Cardiac septum (tissue), 1 donor: ENCODE measurements around the gene CDRT15. TPM values are rescaled to one million over a fixed set of nuclear protein-coding genes. Genes with fewer than 3 reads are reported as not detected.
"Not testable (repeated sequence)": the region's sequence is repeated elsewhere in the genome, so short reads cannot be mapped to it uniquely, and the experiment has no call there.

ENCODE experiments used
- DNase-seq: peaks from one replicate; pipeline ENCODE4 v3.0.0-alpha.2; 2020; ENCODE audit warnings: low spot score
- intact Hi-C: fragments of 100-400 bp; cut with DNase I; formaldehyde crosslinking; loops from one replicate; pipeline ENCODE4 v1.14.0; 2022
- long read RNA-seq: library from polyadenylated mRNA; unstranded; transcript quantifications from one replicate; pipeline ENCODE4 v2.0.0, GENCODE V29; 2021
- total RNA-seq: library from RNA; stranded (reverse); fragmentation: NEBNext Ultra II Directional; extraction: Animal tissue kit (Norgen Biotek cat#: 25700); gene quantifications from one replicate; pipeline ENCODE4 v1.2.1, GENCODE V29; 2021
- donor health status: DM: no; HTN: no; CAD: no.

The CDRT15 gene
- not detected for total RNA-seq
- long read RNA-seq = 0 reads

- DNase-seq, intact Hi-C loops: not testable (repeated sequence)
These were observed at the start of gene CDRT15 for GRCh38 chr17:14236762-14237161. CDRT15 (minus strand) TSS chr17:14236862; CDS start chr17:14236833, 29 bp downstream.

- intact Hi-C loops = no loop called here
- DNase-seq = no peak
These were observed 46.1 kb upstream of the CDRT15 start for GRCh38 chr17:14282726-14283125.

DNA sequence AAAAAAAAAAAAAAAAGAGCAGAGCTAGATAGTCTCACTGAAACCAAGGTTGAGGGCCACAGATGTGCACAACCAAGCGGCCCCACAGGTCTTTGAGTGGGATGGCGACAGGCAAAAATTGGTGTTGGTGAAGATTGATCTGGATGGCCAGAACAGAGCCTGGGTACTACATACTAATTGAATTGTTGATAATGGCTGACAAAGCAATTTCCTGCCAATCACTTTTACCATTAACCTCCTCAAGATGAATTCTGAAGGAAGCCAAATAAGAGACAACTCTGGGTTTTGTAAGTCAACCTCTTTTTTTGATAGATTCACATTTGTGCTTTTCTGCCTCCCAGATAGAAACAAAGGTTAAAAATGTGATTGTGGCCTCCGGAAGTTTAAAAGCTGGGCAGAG, 44.9 kb upstream of the CDRT15 start:
- intact Hi-C loops = no loop called here
- DNase-seq = no peak

DNA sequence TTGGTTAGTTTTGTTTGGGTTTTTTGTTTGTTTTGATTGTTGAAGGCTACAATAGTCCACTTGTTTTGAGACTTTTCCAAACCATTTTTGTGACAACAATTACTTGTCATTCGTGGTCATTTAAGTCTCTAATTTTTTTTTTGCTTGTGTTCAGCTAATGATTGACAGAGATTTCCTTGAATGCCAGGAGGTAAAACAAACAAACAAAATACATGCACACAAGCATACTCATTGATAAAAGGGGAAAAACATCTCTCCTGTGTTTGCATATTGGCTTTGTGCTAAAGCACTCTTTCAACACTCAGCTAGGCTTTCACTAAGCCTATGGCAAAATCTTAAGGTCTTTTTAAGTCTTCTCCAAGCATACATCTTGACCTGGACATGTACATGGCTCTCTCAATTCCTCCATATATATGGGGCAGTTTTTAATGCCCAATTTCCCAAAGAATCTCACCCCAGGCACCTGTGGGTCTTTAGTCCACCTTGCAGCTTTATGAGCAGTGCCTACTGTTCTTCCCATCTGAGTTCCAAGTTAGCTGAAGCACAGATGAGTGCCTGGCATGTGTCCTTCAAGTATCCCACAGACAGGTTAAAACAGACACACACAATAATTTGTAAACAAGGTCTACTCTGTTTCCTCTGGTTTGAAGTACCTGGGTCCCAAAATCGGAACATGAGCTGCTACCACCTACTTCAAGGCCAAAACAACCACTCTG, 40.0 kb upstream of the CDRT15 start:
- DNase-seq = no peak
- intact Hi-C loops = no loop called here

- intact Hi-C loops = no loop called here
These were observed 33.8 kb upstream of the CDRT15 start for GRCh38 chr17:14270508-14270907.

GRCh38 chr17:14269473-14269872, 32.8 kb upstream of the CDRT15 start:
- DNase-seq = no peak
- intact Hi-C loops = no loop called here

More at GRCh38 chr17:14270508-14270907, 33.8 kb upstream of the CDRT15 start:
- DNase-seq = no peak

- DNase-seq = no peak
- intact Hi-C loops = no loop called here
These were observed 31.6 kb upstream of the CDRT15 start for GRCh38 chr17:14268264-14268663.

DNA sequence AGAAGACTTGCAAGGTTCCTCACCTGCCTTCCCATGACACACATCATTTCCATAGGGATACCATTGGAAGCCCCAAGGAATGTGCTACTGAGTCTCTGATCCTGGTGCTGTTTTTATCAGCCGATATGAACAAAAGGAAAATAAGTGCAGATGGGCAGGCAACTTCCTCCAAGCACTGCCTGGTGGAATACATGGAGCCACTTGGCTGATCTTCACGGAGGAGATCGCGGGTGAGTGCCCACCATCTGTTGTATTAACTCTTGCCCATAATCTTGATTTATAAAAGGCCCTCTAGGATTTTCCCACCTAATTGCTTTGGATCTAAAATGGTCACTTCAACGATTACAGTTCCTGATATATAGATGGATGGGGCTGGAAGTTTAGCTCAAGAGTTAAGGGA, 24.7 kb upstream of the CDRT15 start:
- intact Hi-C loops = no loop called here
- DNase-seq = no peak

GRCh38 chr17:14245629-14246028, 9.0 kb upstream of the CDRT15 start:
- intact Hi-C loops = no loop called here
- no peak for DNase-seq

GRCh38 chr17:14245002-14245401, 8.3 kb upstream of the CDRT15 start:
- DNase-seq = no peak
- intact Hi-C loops = no loop called here

DNA sequence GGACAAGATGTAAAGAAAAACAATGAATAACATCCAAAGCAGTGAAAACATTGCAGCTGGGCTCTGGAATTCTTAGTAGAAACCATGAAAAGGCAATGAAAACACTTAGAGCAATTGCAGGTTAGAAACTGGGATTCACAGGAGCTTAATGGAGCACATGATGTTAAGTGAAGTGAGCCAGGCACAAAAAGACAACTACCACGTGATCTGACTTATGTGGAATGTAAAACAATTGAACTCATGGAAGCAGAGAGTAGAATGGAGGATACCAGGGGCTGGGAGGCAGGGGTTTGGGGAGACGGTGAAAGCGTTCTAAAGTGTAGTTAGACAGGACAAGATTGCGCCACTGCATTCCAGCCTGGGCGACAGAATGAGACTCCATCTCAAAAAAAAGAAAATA, 2.6 kb upstream of the CDRT15 start:
- intact Hi-C loops, DNase-seq: not testable (repeated sequence)

- intact Hi-C loops, DNase-seq: not testable (repeated sequence)
These were observed 630 bp downstream of the CDRT15 start for GRCh38 chr17:14236032-14236431.

DNA sequence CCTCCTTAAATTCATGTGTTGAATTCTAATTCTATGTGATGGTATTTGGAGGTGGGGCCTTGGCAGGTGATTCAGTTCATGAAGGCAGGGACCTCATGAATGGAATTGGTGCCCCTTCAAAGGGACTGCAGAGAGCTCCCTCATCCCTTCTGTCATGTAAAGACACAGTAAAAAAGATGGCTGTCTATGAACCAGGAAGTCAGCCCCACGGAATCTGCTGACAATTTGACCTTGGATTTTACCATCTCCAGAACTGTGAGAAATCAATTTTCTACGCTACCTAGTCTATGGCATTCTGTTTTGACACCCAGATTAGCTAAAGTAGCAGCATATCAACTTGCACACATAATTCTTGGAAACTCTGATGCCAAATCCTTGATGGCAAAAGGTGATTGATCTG, 1.6 kb downstream of the CDRT15 start:
- DNase-seq, intact Hi-C loops: not testable (repeated sequence)

- DNase-seq, intact Hi-C loops: not testable (repeated sequence)
These were observed 5.5 kb downstream of the CDRT15 start for GRCh38 chr17:14231187-14231586.

GRCh38 chr17:14228903-14229302, 7.8 kb downstream of the CDRT15 start:
- no peak for DNase-seq
- intact Hi-C loops = no loop called here

GRCh38 chr17:14227052-14227451, 9.6 kb downstream of the CDRT15 start:
- intact Hi-C loops = no loop called here
- DNase-seq = no peak

- intact Hi-C loops = no loop called here
- no peak for DNase-seq
These were observed 11.2 kb downstream of the CDRT15 start for GRCh38 chr17:14225254-14225980.

GRCh38 chr17:14222611-14223010, 14.1 kb downstream of the CDRT15 start:
- DNase-seq = no peak
- intact Hi-C loops = no loop called here

DNA sequence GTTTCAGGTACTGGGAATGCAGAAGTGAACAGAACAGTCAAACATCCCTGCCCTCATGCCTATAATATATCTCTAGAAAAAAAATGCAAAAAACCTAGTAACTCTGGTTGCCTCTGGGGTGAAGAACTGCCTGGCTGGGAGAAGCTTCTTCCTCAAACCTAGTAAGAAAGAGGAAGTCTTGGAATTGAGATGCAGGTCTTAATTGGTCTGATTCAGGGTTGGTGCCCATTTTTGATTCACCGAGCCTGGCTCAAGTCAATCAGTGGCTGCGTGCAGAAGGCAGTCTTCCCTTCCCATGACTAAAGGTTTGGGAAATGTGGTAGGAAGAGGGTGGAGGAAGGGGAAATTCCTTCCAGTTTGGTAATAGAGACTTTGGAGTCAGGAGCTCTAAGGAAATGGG, 22.4 kb downstream of the CDRT15 start:
- intact Hi-C loops = no loop called here
- no peak for DNase-seq

- intact Hi-C loops = no loop called here
- DNase-seq = no peak
These were observed 24.3 kb downstream of the CDRT15 start for GRCh38 chr17:14212401-14212800.

DNA sequence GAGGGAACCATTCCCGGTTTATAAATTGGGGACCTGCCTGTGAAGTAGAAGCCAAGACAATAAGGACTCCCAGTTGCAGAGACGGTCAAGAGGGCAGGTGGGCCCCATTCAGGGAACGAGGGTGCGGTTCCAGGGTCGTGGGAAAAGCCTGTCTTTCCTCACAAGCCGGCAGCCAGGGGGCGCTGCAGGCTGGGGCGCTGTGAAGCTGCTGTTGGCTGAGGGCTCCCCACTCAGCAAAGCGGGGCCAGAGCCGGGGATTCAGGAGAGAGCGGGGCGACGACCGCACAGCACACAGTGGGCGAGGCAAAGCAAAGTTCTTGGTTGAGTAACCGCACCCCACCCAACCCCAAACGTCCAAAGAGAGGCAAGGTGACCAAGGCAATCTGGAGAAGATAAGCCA, 24.9 kb downstream of the CDRT15 start:
- no peak for DNase-seq
- intact Hi-C loops = no loop called here
